ENCODE results near the gene SYNDIG1. TPM values are rescaled to one million over a fixed set of nuclear protein-coding genes. Genes with fewer than 3 reads are reported as not detected.

Gene SYNDIG1
- total RNA-seq, 1 donor from 2014 or later: 5.6 TPM

- Mint-ChIP-seq H3K9me3 (ENCODE audit: low read depth) (no peaks in the 10 kb centered on the region), H3K4me3 (ENCODE audit: unreplicated experiment) (no peak overlapping the region), H3K4me1 (ENCODE audit: low read depth) (no peaks in the 10 kb centered on the region), H3K36me3 (ENCODE audit: low read depth) (peaks cover 6% of the 10 kb centered on the region), H3K27ac (ENCODE audit: unreplicated experiment) (no peak overlapping the region), H3K27me3 (ENCODE audit: low read depth) (peaks cover 2% of the 10 kb centered on the region)
- no peak for DNase-seq (ENCODE audit: low spot score)
- no peak for TF ChIP-seq CTCF (IDR thresholded peaks at IDR 0.05)
Measured at GRCh38 chr20:24489631-24490260, 20.3 kb downstream of the SYNDIG1 start.

GRCh38 chr20:24490598-24490997, 21.2 kb downstream of the SYNDIG1 start:
- peaks cover 4% of the 10 kb centered on the region for H3K4me1 Mint-ChIP-seq (ENCODE audit: low read depth)
- no peak for TF ChIP-seq CTCF (IDR thresholded peaks at IDR 0.05)
- H3K4me3 Mint-ChIP-seq (ENCODE audit: unreplicated experiment): no peak overlapping the region
- no peaks in the 10 kb centered on the region for H3K9me3 Mint-ChIP-seq (ENCODE audit: low read depth)
- DNase-seq (ENCODE audit: low spot score): no peak
- peaks cover 2% of the 10 kb centered on the region for H3K27me3 Mint-ChIP-seq (ENCODE audit: low read depth)
- H3K27ac Mint-ChIP-seq (ENCODE audit: unreplicated experiment): no peak overlapping the region
- H3K36me3 Mint-ChIP-seq (ENCODE audit: low read depth): peaks cover 6% of the 10 kb centered on the region

DNA sequence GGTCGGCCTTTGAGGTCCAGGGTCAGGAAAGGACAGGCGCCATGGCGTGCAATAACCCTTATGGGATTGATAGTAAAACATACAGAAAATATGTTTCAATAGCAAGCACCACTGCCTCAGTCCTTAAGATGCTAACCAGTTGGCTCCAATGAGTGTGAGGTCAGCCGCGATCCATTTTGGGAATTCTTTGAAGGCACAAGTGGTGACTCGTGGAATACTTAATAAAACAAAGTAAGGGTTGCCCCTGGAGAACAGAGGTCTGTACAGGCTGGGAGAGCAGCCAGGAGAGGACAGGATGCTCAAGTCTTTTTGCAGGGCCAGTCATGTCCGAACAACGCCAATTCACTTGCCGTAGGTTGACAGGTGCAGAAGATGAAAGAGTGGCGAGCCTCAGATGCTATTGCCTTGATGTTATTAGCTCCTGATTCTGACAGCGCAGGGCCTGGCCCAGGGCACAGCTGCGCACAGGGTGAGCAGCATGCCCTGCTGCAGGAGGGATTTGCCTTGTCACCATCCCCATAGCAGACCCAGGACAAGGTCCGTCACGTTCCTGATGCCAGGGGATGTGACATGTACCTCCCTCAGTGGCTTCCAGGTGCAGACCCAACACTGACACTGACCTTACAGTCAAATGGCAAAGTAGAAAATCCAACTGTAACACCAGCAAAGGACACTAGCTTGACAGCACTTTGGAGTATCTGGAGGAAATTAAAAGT, 21.8 kb downstream of the SYNDIG1 start:
- no peak overlapping the region for H3K4me3 Mint-ChIP-seq (ENCODE audit: unreplicated experiment)
- no peak for TF ChIP-seq CTCF (IDR thresholded peaks at IDR 0.05)
- H3K4me1 Mint-ChIP-seq (ENCODE audit: low read depth): peaks cover 4% of the 10 kb centered on the region
- H3K36me3 Mint-ChIP-seq (ENCODE audit: low read depth): peaks cover 6% of the 10 kb centered on the region
- DNase-seq (ENCODE audit: low spot score): no peak
- H3K27ac Mint-ChIP-seq (ENCODE audit: unreplicated experiment): no peak overlapping the region
- peaks cover 2% of the 10 kb centered on the region for H3K27me3 Mint-ChIP-seq (ENCODE audit: low read depth)
- H3K9me3 Mint-ChIP-seq (ENCODE audit: low read depth): no peaks in the 10 kb centered on the region

- Mint-ChIP-seq H3K27ac (ENCODE audit: unreplicated experiment) (no peak overlapping the region), H3K27me3 (ENCODE audit: low read depth) (peaks cover 2% of the 10 kb centered on the region)
Measured at GRCh38 chr20:24492031-24492607, 22.7 kb downstream of the SYNDIG1 start.

More at GRCh38 chr20:24492031-24492607, 22.7 kb downstream of the SYNDIG1 start:
- Mint-ChIP-seq H3K4me3 (ENCODE audit: unreplicated experiment) (no peak overlapping the region), H3K4me1 (ENCODE audit: low read depth) (peaks cover 4% of the 10 kb centered on the region), H3K36me3 (ENCODE audit: low read depth) (peaks cover 6% of the 10 kb centered on the region), H3K9me3 (ENCODE audit: low read depth) (no peaks in the 10 kb centered on the region)
- DNase-seq (ENCODE audit: low spot score): peak; percentile 77
- TF ChIP-seq CTCF (IDR thresholded peaks at IDR 0.05): no peak
